Measurements from ENCODE around the gene ST3GAL6.
A peak's percentile ranks its signal among the peaks of the same experiment; 100 is the strongest.

Gene ST3GAL6

GRCh38 chr3:98721776-98722175 lies 41.4 kb upstream of the ST3GAL6 start:
- no peak overlapping the region for H4K12ac ChIP-seq (ENCODE audit: low read depth, low read length)
- no peaks in the 10 kb centered on the region for H3K79me1 ChIP-seq (ENCODE audit: low read length)
- no peaks in the 10 kb centered on the region for H3K4me1 ChIP-seq (ENCODE audit: control insufficient read depth in 1 of 2, insufficient read depth in 2 of 2, low read length in 2 of 2)
- H3K9me3 ChIP-seq (ENCODE audit: insufficient read depth, low read depth, low read length), result no peaks in the 10 kb centered on the region
- no peak overlapping the region for H2AFZ ChIP-seq (ENCODE audit: insufficient read depth, low read length, poor library complexity)
- H3K4ac ChIP-seq (ENCODE audit: low read depth, low read length), result no peak overlapping the region
- no peak overlapping the region for H3K18ac ChIP-seq (ENCODE audit: low read length)
- H4K91ac ChIP-seq (ENCODE audit: low read depth, low read length), result no peak overlapping the region
- no peak overlapping the region for H2BK12ac ChIP-seq (ENCODE audit: low read length)
- H3K4me3 ChIP-seq (ENCODE audit: low read depth, low read length), result no peak overlapping the region
- no peak overlapping the region for H3K14ac ChIP-seq (ENCODE audit: low read length)
- H3K79me2 ChIP-seq (ENCODE audit: control insufficient read depth, insufficient read depth, low read length, poor library complexity), result no peaks in the 10 kb centered on the region
- H3K23ac ChIP-seq (ENCODE audit: low read length), result no peak overlapping the region
- H3K27ac ChIP-seq (ENCODE audit: low read depth, low read length), result no peak overlapping the region
- no peak overlapping the region for H2AK5ac ChIP-seq (ENCODE audit: low read length)
- H3K9ac ChIP-seq (ENCODE audit: low read length), result no peak overlapping the region
- WGBS (ENCODE audit: extremely low coverage, insufficient coverage, insufficient read length), result no CpG with 5 or more reads among the region's 1 CpG
- H4K8ac ChIP-seq (ENCODE audit: low read depth, low read length), result no peak overlapping the region
- H2BK5ac ChIP-seq (ENCODE audit: low read depth, low read length, poor library complexity), result no peak overlapping the region
- no peaks in the 10 kb centered on the region for H3K36me3 ChIP-seq (ENCODE audit: control insufficient read depth in 1 of 2, insufficient read depth in 2 of 2, low read length in 2 of 2)
- no peak overlapping the region for H3K4me2 ChIP-seq (ENCODE audit: low read length)
- DNase-seq, result peak; percentile 56 to 73
- no peak overlapping the region for H2BK120ac ChIP-seq (ENCODE audit: insufficient read depth, low read length, poor library complexity)
- no peaks in the 10 kb centered on the region for H3K27me3 ChIP-seq (ENCODE audit: insufficient read depth, low read length)

- no peak overlapping the region for H4K8ac ChIP-seq (ENCODE audit: low read depth, low read length)
- H3K4ac ChIP-seq (ENCODE audit: low read depth, low read length), result no peak overlapping the region
- no peak overlapping the region for H3K23ac ChIP-seq (ENCODE audit: low read length)
- no peak overlapping the region for H3K27ac ChIP-seq (ENCODE audit: low read depth, low read length)
- H3K4me1 ChIP-seq (ENCODE audit: control insufficient read depth in 1 of 2, insufficient read depth in 2 of 2, low read length in 2 of 2), result no peaks in the 10 kb centered on the region
- no CpG with 5 or more reads among the region's 4 CpGs for WGBS (ENCODE audit: extremely low coverage, insufficient coverage, insufficient read length)
- H3K79me2 ChIP-seq (ENCODE audit: control insufficient read depth, insufficient read depth, low read length, poor library complexity), result no peaks in the 10 kb centered on the region
- no peak overlapping the region for H3K4me3 ChIP-seq (ENCODE audit: low read depth, low read length)
- no peak overlapping the region for H2AK5ac ChIP-seq (ENCODE audit: low read length)
- no peak overlapping the region for H2BK12ac ChIP-seq (ENCODE audit: low read length)
- no peaks in the 10 kb centered on the region for H3K9me3 ChIP-seq (ENCODE audit: insufficient read depth, low read depth, low read length)
- no peaks in the 10 kb centered on the region for H3K36me3 ChIP-seq (ENCODE audit: control insufficient read depth in 1 of 2, insufficient read depth in 2 of 2, low read length in 2 of 2)
- H2AFZ ChIP-seq (ENCODE audit: insufficient read depth, low read length, poor library complexity), result no peak overlapping the region
- no peaks in the 10 kb centered on the region for H3K27me3 ChIP-seq (ENCODE audit: insufficient read depth, low read length)
- no peak overlapping the region for H2BK120ac ChIP-seq (ENCODE audit: insufficient read depth, low read length, poor library complexity)
- no peak overlapping the region for H3K18ac ChIP-seq (ENCODE audit: low read length)
- peak in 1 of 2 donors; percentile 62 for DNase-seq
- H3K79me1 ChIP-seq (ENCODE audit: low read length), result no peaks in the 10 kb centered on the region
- no peak overlapping the region for H2BK5ac ChIP-seq (ENCODE audit: low read depth, low read length, poor library complexity)
- H3K9ac ChIP-seq (ENCODE audit: low read length), result no peak overlapping the region
- H3K14ac ChIP-seq (ENCODE audit: low read length), result no peak overlapping the region
- H4K91ac ChIP-seq (ENCODE audit: low read depth, low read length), result no peak overlapping the region
- H3K4me2 ChIP-seq (ENCODE audit: low read length), result no peak overlapping the region
- no peak overlapping the region for H4K12ac ChIP-seq (ENCODE audit: low read depth, low read length)
These were observed 40.8 kb upstream of the ST3GAL6 start for GRCh38 chr3:98722389-98722788.

GRCh38 chr3:98725352-98725751 lies 37.8 kb upstream of the ST3GAL6 start:
- Histone ChIP-seq H2BK12ac (ENCODE audit: low read length) (no peak overlapping the region), H3K23ac (ENCODE audit: low read length) (no peak overlapping the region), H3K36me3 (ENCODE audit: control insufficient read depth in 1 of 2, insufficient read depth in 2 of 2, low read length in 2 of 2) (no peaks in the 10 kb centered on the region), H4K91ac (ENCODE audit: low read depth, low read length) (no peak overlapping the region), H4K12ac (ENCODE audit: low read depth, low read length) (no peak overlapping the region), H3K27ac (ENCODE audit: low read depth, low read length) (no peak overlapping the region), H3K9ac (ENCODE audit: low read length) (no peak overlapping the region), H2AK5ac (ENCODE audit: low read length) (no peak overlapping the region), H2BK120ac (ENCODE audit: insufficient read depth, low read length, poor library complexity) (no peak overlapping the region), H3K18ac (ENCODE audit: low read length) (no peak overlapping the region), H3K27me3 (ENCODE audit: insufficient read depth, low read length) (no peaks in the 10 kb centered on the region), H3K9me3 (ENCODE audit: insufficient read depth, low read depth, low read length) (no peaks in the 10 kb centered on the region), H3K4me2 (ENCODE audit: low read length) (no peak overlapping the region), H3K79me2 (ENCODE audit: control insufficient read depth, insufficient read depth, low read length, poor library complexity) (no peaks in the 10 kb centered on the region), H4K8ac (ENCODE audit: low read depth, low read length) (no peak overlapping the region), H3K79me1 (ENCODE audit: low read length) (no peaks in the 10 kb centered on the region), H3K4ac (ENCODE audit: low read depth, low read length) (no peak overlapping the region), H3K4me1 (ENCODE audit: control insufficient read depth in 1 of 2, insufficient read depth in 2 of 2, low read length in 2 of 2) (no peaks in the 10 kb centered on the region), H3K4me3 (ENCODE audit: low read depth, low read length) (no peak overlapping the region), H2BK5ac (ENCODE audit: low read depth, low read length, poor library complexity) (no peak overlapping the region), H3K14ac (ENCODE audit: low read length) (no peak overlapping the region), H2AFZ (ENCODE audit: insufficient read depth, low read length, poor library complexity) (no peak overlapping the region)
- WGBS (ENCODE audit: extremely low coverage, insufficient coverage, insufficient read length), result no CpG with 5 or more reads among the region's 2 CpGs
- no peak for DNase-seq

GRCh38 chr3:98726084-98726483 lies 37.1 kb upstream of the ST3GAL6 start:
- WGBS (ENCODE audit: extremely low coverage, insufficient coverage, insufficient read length), result no CpG with 5 or more reads among the region's 1 CpG
- no peak overlapping the region for H4K12ac ChIP-seq (ENCODE audit: low read depth, low read length)
- H3K4me3 ChIP-seq (ENCODE audit: low read depth, low read length), result no peak overlapping the region
- H4K8ac ChIP-seq (ENCODE audit: low read depth, low read length), result no peak overlapping the region
- H3K27ac ChIP-seq (ENCODE audit: low read depth, low read length), result no peak overlapping the region
- no peaks in the 10 kb centered on the region for H3K9me3 ChIP-seq (ENCODE audit: insufficient read depth, low read depth, low read length)
- DNase-seq, result peak in 1 of 2 donors; percentile 75
- no peaks in the 10 kb centered on the region for H3K4me1 ChIP-seq (ENCODE audit: control insufficient read depth in 1 of 2, insufficient read depth in 2 of 2, low read length in 2 of 2)
- H3K4me2 ChIP-seq (ENCODE audit: low read length), result no peak overlapping the region
- H3K27me3 ChIP-seq (ENCODE audit: insufficient read depth, low read length), result no peaks in the 10 kb centered on the region
- H2AK5ac ChIP-seq (ENCODE audit: low read length), result no peak overlapping the region
- H3K23ac ChIP-seq (ENCODE audit: low read length), result no peak overlapping the region
- no peak overlapping the region for H2BK5ac ChIP-seq (ENCODE audit: low read depth, low read length, poor library complexity)
- H3K79me2 ChIP-seq (ENCODE audit: control insufficient read depth, insufficient read depth, low read length, poor library complexity), result no peaks in the 10 kb centered on the region
- no peak overlapping the region for H2AFZ ChIP-seq (ENCODE audit: insufficient read depth, low read length, poor library complexity)
- H4K91ac ChIP-seq (ENCODE audit: low read depth, low read length), result no peak overlapping the region
- H3K18ac ChIP-seq (ENCODE audit: low read length), result no peak overlapping the region
- H2BK120ac ChIP-seq (ENCODE audit: insufficient read depth, low read length, poor library complexity), result no peak overlapping the region
- no peak overlapping the region for H2BK12ac ChIP-seq (ENCODE audit: low read length)
- H3K79me1 ChIP-seq (ENCODE audit: low read length), result no peaks in the 10 kb centered on the region
- no peaks in the 10 kb centered on the region for H3K36me3 ChIP-seq (ENCODE audit: control insufficient read depth in 1 of 2, insufficient read depth in 2 of 2, low read length in 2 of 2)
- H3K9ac ChIP-seq (ENCODE audit: low read length), result no peak overlapping the region
- no peak overlapping the region for H3K14ac ChIP-seq (ENCODE audit: low read length)
- H3K4ac ChIP-seq (ENCODE audit: low read depth, low read length), result no peak overlapping the region

Data from trophoblast cell (in vitro differentiated cells and primary cell).